GM21737 (cell line): ENCODE results near the gene TRPC3.

Experiments used
- ATAC-seq: cut with Tn5 transposase; IDR thresholded peaks from one replicate; pipeline ENCODE4 v1.9.1; 2021; ENCODE audit warnings: mild to moderate bottlenecking, moderate library complexity; ENCODE audit not compliant: unreplicated experiment

Gene TRPC3

DNA sequence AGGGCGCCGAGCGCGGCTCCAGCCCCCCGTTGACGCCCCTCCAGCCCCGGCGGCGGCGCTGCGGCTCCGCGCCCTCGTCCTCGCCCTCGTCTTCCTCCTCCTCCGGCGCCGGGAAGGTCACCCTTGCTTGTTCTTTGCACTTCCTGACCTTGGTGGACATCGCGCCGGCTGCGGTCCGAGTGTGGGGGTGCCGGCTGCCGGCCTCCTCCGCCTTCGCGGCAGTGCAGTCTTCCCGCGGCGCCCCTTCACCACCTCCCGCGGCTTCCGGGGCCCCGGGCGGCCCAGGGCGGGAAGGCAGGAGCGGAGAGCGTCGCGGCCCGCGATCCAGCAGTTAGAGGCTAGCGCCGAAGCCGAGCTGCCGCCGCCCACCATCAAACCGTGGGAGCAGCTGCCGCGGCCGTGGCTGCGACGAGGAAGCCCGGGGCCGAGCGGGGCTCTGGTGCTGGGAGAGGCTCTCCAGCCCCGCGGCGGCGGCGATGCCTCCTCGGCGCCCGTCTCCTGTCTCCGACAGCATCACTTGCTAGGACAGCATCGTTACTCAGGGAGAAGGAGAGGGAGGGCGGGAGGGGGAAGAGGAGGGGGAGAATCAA is at the start of gene TRPC3:
Gene TRPC3 (minus strand): TSS at position 540 of the 590 bp plus-strand sequence. CDS start 380 bp downstream, at position 160.
- no peak for ATAC-seq

DNA sequence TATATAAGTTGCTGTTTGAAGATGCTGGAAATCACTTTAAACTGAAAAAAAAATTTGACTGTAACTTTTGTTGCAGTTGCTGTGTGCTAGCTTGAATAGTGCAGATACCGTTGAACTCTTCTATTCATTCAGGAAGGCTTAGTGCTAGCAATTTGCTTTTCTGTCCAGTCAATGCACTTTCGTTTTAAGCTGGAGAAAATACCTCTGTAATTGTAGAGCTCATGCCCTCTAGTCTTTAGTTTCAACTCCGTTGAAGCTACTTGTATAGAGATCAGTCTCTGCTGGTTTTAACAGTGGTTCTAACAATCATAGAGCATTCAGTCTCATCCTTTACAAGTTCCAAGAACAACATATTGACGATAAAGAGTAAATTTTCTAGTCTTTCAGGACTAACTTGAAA is 49.0 kb upstream of the TRPC3 start:
- no peak for ATAC-seq

DNA sequence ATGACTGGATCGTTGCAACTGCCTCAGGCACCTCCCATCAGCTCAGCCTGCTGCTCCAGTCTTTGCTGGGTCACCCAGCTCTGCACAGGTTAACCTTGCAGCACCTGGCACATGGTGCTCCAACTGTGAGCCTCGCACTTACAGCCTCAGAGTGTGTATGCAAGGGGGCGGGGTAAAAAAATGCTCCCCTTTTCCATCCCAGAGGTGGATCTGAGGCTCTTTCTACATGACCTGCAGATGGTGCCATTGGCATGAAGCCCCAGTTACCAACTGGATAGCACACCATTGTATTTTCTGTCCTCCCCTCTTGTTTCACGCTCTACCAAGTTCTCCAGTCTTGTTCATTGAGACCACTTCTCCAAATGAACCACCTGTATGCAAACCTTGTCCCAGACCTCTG is 46.2 kb upstream of the TRPC3 start:
- no peak for ATAC-seq

DNA sequence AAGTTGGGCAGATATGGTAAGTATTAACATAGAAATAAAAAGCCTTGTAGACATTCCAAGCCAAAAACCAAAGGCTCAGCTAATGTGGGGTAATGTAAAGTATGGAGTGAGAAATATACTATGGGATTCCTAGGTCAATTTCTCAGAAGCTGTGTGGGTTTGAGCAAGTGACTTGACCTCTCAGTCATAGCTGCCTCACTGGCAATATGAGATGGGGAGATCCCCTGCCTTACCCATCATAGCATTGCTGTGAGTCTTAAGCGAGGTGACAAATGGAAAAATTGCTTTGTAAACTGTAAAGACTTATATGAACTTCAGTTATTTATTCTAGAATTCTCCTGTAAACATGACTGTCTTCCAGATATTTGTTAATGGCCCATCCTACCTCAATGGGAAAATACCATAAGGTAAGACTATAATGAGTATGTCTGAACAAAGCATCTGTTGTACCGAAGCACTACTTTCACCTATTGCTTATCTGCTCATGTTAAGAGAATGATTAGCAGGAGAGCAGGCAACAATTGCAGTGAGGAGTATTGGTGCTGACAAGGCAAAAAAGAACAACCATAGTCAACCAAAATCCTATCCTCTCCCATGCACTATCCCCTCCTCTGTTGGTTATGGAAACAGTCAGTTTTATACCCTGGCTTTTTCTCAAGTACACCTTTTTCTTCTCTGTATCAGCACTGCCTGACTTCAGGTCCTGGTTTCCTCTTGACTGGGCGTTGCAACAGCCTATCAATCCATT is 44.1 kb upstream of the TRPC3 start:
- no peak for ATAC-seq

DNA sequence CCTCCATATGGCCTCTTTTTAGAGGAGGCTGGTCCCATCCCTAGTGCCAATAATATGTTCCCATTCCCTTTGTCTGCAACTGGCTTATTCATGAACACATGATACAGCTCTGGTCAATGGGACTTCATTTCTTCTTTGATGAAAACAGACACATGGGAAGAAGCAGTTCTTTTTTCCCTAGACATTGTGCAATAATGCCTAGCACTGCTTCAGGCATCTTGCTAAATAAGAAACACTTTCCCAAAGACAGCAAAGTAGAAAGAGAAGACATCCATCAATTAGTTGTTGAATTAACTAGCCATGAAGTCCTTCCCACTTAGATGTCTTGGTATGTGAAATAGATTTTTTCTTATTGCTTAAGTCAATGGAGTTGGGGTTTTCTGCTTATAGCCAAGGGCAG is 40.1 kb upstream of the TRPC3 start:
- no peak for ATAC-seq

DNA sequence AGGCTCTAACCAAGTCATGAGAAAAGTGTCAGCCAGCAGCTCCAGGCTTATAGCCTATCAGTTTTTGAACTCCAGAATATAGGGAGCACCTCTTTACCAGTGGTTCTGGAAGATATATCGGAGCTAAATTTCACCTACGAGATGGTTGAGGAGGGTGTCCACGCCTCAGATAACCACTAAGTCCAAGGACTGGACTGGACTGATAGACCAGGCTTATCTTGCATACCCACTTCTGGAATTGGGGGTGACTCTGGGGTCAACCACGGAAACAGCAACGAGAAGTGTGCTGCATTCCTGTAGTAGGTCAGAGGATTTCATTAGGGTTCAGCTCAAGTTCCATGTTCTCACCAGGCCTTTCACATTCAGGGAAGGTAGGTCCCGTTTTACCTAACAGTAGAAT is 38.6 kb upstream of the TRPC3 start:
- ATAC-seq: no peak

DNA sequence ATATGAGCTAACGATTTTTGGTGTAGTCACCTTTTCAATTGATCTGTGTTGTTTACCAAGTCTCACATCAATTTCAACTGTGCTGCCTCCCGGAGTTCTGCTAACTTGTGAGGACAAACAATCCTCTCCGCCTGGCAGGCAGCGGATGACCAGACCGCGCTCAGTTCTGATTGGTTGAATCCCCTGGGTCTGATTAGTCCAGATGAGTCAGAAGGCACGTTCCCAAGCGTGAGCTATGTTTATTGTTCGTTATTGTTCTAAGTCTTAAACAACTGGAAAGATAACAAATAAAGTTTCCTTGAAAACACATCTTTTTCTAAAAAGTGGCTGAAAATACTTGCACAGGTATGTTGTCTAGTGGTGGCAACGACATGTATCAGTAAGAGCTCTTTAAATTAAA is 37.9 kb upstream of the TRPC3 start:
- no peak for ATAC-seq

DNA sequence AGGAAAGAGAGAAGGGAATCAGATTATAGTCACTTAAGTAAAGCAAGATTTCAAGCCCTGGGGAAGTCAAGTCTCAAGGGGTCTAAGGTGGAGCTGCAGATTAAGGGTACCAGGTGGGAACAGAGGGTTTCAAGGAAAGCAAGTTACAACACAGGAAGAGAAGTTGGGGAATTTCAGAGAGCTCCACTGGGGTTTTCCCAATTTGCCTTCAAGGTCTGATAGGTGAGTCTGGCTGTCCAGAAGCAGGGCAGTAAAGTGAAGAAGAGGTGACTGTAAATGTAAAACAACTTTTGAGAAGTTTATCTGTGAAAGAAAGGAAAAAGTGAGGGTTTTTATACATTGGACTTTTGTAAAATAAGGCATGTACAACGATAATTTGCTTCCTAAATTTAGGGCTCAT is 37.1 kb upstream of the TRPC3 start:
- ATAC-seq: no peak

DNA sequence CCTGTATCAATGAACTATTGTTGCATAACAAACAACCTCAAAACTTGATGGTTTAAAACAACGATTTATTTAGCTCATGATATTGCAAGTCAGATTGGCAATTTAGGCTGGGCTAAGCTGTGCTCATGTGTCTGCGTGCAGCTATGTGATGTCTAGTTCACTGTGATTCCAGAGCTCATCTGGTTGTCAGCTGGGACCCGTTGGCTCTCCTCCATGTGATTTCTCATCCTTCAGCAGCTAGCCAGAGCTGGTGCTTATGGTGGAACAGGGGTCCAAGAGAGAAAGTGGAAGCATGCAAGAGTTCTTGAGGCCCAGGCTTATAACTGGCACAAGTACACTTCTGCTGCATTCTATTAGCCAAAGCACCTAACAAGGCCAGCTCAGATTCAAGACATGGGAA is 28.8 kb upstream of the TRPC3 start:
- no peak for ATAC-seq

DNA sequence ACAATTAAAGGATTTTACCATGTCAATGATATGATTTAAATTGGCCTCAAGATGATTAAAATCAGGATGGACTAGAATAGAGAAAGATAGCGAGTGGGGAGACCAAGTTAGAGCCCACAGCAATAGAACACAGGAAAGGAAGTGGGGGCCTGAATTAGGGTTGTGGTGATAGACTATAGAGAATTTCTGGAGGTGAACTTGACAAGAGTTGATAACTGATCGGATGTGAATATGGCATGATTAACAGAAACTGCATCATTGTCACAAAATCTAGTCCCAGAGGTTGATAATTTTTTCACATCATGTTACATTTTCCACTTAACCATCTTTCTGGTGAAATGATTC is 26.3 kb upstream of the TRPC3 start:
- peak; percentile 43 for ATAC-seq

DNA sequence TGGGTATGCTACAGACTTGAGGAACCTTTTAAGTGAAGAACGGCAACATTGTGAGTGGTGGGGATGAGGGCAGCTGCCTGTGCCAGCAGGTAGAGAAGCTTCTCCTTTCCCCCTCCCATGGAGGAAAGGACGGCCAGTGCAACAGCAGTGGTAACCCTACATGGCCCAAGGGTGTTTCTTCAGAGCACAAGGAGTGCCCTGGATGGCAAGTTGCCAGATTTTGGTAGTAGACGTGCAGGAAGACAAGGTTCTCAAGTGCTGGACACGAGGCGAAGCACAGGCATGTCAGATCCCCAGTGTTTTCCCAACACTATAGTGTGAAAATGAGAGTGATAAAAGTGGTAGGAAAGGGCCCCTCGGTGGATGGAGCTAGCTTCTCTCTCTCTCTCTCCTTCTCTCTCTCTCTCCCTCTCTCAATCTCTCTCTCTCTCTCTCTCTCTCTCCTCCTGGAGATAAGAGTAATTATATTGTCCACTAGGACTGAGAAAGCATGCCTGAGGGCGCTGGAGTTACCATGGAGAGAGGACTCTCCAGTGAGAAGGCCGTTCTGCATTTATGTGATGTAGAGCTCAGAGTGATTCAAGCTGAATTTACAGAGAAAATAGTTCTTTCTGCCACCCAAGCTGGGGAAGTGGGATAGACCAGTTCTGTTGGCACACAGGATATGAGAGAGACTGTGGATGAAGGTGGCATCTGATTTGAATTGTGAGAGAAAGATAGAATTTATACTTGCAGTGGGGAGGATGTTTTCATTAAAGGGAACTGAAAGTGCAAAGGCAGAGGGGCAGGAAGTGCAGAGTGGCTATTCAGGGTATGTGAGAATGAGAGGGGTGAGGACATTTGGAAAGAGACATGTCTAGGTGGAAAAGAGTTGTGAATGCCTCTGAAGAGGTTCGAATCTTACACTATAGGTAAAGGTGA is 25.7 kb upstream of the TRPC3 start:
- peak; percentile 97 for ATAC-seq

DNA sequence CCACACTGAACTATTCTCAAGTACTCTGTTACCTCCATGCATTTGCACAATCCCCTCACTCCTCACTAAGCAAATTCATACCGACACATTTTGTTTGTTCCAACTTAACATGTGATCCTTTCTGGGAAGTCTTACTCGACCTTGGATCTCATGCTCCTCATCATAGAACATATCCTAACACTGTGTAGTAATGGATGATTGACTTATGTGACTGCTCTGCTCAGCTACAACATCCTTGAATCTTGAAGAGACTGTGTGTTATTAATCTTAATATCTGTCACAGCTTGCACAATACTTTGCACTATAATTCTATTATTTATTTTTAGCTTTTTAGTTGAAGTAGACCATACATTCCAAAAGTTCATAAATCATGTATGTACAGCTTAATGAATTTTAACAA is 23.9 kb upstream of the TRPC3 start:
- ATAC-seq: no peak

DNA sequence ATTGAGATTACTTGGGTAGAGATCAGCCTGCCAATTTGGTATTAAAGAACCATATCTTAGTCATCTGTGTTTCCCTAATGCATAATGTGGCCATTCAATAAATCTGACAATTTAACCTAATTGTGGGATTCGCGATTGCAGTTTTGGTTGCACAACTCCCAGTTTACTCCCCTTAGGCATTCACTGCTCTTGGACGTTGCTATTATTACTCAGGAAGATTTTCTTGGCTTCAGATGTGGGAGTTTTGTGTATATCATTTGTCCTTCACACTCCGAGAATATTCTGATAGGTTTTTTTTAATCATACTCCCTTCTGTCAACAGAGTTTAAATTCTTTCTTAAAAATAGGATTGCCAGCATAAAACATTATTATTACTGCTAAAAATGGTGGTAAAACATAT is 22.0 kb upstream of the TRPC3 start:
- ATAC-seq: no peak

DNA sequence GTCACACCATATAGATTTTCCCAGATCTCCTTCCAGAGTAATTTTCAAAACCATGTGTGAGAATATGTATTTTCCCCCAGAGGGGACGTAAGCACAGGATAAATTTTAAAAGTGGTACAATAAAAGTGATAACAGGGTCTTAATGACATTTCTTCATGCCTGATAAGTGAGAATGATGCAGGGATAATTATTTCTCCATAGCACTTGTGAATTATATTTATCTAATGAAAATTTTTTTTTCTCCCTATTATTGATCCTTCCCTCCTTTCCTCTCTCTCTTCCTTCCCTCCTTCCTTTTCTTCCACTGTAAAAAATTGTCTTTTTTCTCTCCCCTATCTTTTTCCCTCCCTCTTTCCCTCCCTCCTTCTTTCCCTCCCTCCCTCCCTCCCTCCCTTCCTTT is 17.0 kb upstream of the TRPC3 start:
- ATAC-seq: no peak

DNA sequence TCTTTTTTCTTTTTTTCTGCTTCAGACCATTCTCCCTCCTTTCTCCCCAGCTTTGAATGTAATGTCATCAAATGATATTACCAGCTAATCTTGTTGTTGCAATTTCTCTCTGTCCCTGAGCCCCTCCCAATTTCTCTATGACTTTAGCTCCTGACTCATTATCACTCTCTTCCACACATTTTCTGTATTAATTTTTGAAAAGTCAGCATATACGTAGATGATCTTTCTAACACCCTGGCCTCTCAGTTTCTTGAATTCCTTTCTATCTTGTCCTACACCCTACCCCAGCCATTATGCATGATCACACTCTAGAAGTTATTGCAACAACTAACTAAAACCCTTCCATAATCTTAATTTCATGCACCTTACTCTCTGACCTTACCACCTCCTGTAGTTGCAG is 13.1 kb upstream of the TRPC3 start:
- ATAC-seq: no peak

DNA sequence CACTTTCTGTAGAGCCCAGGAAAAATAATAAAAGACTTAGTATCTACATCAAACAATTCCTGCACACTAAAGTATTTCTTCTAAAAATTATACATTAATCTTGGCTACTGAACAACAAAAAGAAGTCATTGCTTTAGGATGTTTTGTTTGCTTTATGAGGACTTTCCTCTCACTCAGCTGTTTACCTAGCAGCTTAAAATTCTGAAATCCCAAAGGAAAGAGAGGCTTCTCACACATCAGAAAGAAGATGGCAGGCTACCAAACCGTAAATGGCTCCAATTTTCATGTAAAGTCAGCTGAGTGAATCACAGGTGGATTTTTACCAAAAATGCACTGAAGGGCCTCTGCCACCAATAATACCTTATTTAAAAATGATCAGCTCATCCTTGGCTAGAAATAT is 9.0 kb upstream of the TRPC3 start:
- ATAC-seq: no peak

DNA sequence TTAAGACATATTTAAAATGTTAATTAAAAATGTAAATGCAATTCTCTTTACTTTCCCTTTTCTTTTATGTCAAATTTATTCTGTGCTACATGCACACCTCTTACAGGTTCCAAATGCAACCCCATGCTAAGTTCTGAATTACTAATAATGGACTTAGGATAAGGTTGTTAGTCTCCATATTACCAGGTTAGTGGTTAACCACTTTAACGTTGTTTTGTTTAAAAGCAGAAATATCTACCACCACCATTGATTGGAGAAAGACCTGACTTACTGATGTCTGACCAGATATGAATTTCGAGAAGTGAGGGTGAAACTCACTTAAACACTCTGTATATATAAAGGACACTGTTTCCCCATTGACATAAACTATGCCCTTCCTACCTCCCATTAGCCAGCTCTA is 6.9 kb upstream of the TRPC3 start:
- no peak for ATAC-seq

DNA sequence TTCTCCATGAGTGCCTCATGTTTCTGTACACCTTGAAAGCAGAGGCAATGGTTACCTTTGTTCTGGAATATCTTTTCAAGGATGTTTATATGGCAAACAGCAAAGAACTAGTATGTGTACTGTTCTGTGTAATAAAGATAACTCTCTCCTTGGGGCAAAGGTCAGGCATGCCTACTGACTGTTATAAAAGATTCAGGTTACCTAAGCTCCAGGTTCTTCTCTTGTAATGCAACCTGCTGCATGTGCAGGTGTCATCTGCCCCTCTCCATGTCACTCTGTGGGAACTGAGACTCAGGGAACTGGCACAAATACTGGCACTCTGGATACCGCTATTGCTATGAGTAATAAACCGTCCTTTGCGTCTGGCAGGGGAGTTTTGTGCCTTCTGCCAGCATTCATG is 5.4 kb upstream of the TRPC3 start:
- no peak for ATAC-seq

DNA sequence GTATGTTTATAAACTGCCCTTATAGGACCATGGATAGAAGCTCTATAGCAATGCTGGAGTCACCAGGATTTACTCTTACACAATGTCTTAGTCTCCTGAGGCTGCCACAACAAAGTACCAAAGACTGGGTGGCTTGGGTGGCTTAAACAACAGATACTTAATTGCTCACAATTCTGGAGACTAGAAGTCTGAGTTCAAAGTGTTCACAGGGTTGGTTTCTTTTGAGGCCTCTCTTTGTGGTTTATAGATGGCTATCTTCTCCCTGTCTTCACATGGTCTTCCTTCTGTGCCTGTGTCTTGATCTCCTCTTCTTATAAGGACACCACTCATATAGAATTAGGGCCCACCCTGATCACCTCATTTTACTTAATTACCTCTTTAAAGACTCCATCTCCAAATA is 2.0 kb upstream of the TRPC3 start:
- ATAC-seq: no peak

DNA sequence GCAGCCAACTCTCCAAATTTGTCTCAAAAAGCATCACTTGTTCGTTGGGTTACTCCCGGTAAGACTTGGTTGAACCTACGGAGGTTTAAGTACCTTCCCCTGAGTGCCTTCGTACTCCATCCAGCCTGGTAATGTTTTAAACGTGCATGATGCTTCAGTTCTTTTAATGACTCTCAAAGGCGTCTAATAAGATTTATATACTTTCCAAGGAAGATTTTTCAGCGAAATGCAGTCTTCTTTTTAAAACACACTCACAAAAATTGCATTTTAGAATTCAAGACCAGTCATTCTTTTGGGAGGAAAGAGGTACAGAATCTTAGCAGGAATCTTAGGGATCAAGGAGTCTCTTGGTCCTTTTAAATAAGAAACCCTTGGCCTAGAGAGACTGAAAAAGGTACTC is 430 bp upstream of the TRPC3 start:
- no peak for ATAC-seq

DNA sequence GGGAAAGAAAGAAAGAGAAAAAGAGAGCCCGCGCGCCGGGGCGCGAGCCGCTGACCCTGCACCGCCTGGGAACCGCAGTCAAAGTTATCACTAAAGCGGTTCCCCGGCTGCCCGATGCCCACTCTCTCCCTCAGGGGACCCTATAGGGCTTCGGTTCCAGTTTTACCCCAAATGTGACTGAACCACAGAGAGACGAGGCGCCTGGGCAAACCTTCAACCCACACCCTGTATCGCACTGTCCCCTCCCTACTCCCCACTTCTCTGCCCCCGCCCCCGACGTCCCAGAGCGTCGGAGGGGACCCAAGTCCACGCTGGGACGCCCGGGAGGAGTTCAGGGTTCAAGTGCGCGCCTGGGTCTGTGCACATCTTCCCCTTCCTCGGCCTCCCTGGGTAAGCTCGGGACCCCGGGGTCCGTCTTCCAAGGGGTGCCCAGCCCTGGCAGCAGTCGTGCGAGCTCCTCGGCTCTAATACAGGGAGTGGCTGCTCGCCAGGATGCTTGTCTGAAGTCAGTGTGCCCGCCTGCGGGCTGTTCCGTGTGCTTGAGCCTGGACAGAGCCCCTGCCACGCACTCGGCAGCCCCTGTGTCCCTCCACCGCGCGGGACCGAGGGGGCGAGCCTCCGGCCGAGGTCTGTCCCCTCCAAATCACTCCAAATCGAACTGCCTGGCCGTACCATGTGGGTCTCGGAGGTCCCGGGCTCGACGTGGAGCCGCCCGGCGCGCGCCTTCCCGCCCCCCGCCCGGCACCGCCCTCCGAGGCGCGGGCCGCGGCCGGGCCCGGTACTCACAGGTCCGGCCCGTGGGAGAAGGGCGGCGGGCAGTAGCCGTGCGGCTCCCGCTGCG is 960 bp downstream of the TRPC3 start:
- peak; percentile 31 for ATAC-seq
